HG02973 (cell line): Measurements from ENCODE around the gene SLC1A2.

Source experiments
- ATAC-seq: cut with Tn5 transposase; IDR thresholded peaks from one replicate; pipeline ENCODE4 v1.9.1; 2021; ENCODE audit warnings: moderate library complexity; ENCODE audit not compliant: unreplicated experiment

The SLC1A2 gene

GRCh38 chr11:35330156-35330889, 89.0 kb downstream of the SLC1A2 start:
- ATAC-seq: no peak

- no peak for ATAC-seq
Observed at GRCh38 chr11:35327829-35328228, 91.5 kb downstream of the SLC1A2 start.

GRCh38 chr11:35326266-35326879, 93.0 kb downstream of the SLC1A2 start:
- ATAC-seq: no peak

- ATAC-seq: no peak
Observed at GRCh38 chr11:35324981-35325380, 94.4 kb downstream of the SLC1A2 start.

- ATAC-seq: no peak
Observed at GRCh38 chr11:35324183-35324886, 95.0 kb downstream of the SLC1A2 start.

GRCh38 chr11:35323076-35323868, 96.1 kb downstream of the SLC1A2 start:
- ATAC-seq: no peak

GRCh38 chr11:35322318-35322979, 96.9 kb downstream of the SLC1A2 start:
- no peak for ATAC-seq

- no peak for ATAC-seq
Observed at GRCh38 chr11:35321532-35322317, 97.6 kb downstream of the SLC1A2 start.

GRCh38 chr11:35321111-35321510, 98.2 kb downstream of the SLC1A2 start:
- ATAC-seq: no peak

GRCh38 chr11:35318977-35319925, 100.1 kb downstream of the SLC1A2 start:
- no peak for ATAC-seq

GRCh38 chr11:35318309-35318708, 101.0 kb downstream of the SLC1A2 start:
- ATAC-seq: no peak

- ATAC-seq: no peak
Observed at GRCh38 chr11:35317253-35317652, 102.1 kb downstream of the SLC1A2 start.

- ATAC-seq: no peak
Observed at GRCh38 chr11:35316161-35316560, 103.2 kb downstream of the SLC1A2 start.

- ATAC-seq: no peak
Observed at GRCh38 chr11:35313760-35314153, 105.6 kb downstream of the SLC1A2 start.

GRCh38 chr11:35313066-35313759, 106.1 kb downstream of the SLC1A2 start:
- ATAC-seq: peak; percentile 72

- ATAC-seq: no peak
Observed at GRCh38 chr11:35311331-35311730, 108.0 kb downstream of the SLC1A2 start.

- no peak for ATAC-seq
Observed at GRCh38 chr11:35308157-35308556, 111.2 kb downstream of the SLC1A2 start.

- ATAC-seq: no peak
Observed at GRCh38 chr11:35307221-35307621, 112.1 kb downstream of the SLC1A2 start.
